GM12878 (cell line): Measurements from ENCODE around the gene CSF1. TPM values are rescaled to one million over a fixed set of nuclear protein-coding genes. Genes with fewer than 3 reads are reported as not detected.

ENCODE experiments used
- ATAC-seq: fragments of 200-7000 bp; cut with Tn5 transposase; 3 replicates; pipeline ENCODE4 v1.9.1; 2020; ENCODE audit warnings: mild to moderate bottlenecking, moderate library complexity
- BruUV-seq: library from RNA; stranded (reverse); fragments of 400-500 nt; replicated peaks from 2 replicates; lab custom pipeline; 2021; lab: Mats Ljungman, UMichigan
- CTCF ChIA-PET: fragments of 300-600 bp; sonication (Branson Sonifier 250); formaldehyde crosslinking; extraction: SDS; loops from one replicate; lab custom pipeline; 2021; ENCODE audit warnings: inconsistent platforms; lab: Yijun Ruan, JAX
- POLR2A ChIA-PET: fragments of 350-600 bp; formaldehyde crosslinking; extraction: SDS; loops from one replicate; lab custom pipeline; 2021; ENCODE audit warnings: inconsistent platforms; lab: Charles Lee
- RAD21 ChIA-PET: fragments of 300-600 bp; sonication (Branson Sonifier 250); formaldehyde crosslinking; loops from one replicate; lab custom pipeline; 2023; ENCODE audit warnings: antibody characterized with exemption; ENCODE audit not compliant: unreplicated experiment; lab: Charles Lee
- SMC1A ChIA-PET: fragments of 300-600 bp; sonication (Branson Sonifier 250); formaldehyde crosslinking; loops from one replicate; lab custom pipeline; 2023; ENCODE audit not compliant: unreplicated experiment, uncharacterized antibody; lab: Charles Lee
- DNase-seq: peaks from one replicate; pipeline ENCODE4 v3.0.0-alpha.2; 2011; ENCODE audit warnings: low read depth, low spot score
- FAIRE-seq: peaks from 3 replicates; lab custom pipeline; 2011; peaks lifted over from hg19 to GRCh38; lab: Jason Lieb, UNC
- H2AFZ ChIP-seq: 2 replicates; pipeline ENCODE4 v1.6.0; 2011; ENCODE audit warnings: low read depth, low read length, control low read depth; ENCODE audit not compliant: control insufficient read depth
- H3K27ac ChIP-seq: 2 replicates; pipeline ENCODE4 v1.5.1; 2011; ENCODE audit warnings: control low read depth; ENCODE audit not compliant: control insufficient read depth, insufficient read depth
- H3K27me3 ChIP-seq, 2 experiments: replicated peaks in 1 of 2; 2 replicates each; pipeline versions ENCODE4 v1.6.0 to v1.6.1; 2011; ENCODE audit warnings: low read length in 1 of 2; ENCODE audit not compliant: control insufficient read depth in 2 of 2, insufficient read depth in 2 of 2
- H3K36me3 ChIP-seq, 2 experiments: 2 replicates each; pipeline ENCODE4 v1.5.1; 2011; ENCODE audit warnings: low read length in 1 of 2; ENCODE audit not compliant: control insufficient read depth in 2 of 2, insufficient read depth in 2 of 2
- H3K4me1 ChIP-seq: 2 replicates; pipeline ENCODE4 v1.6.1; 2011; ENCODE audit warnings: mild to moderate bottlenecking, low read length, moderate library complexity, mixed read lengths; ENCODE audit not compliant: control insufficient read depth, insufficient read depth
- H3K4me2 ChIP-seq: 2 replicates; pipeline ENCODE4 v1.6.0; 2011; ENCODE audit warnings: control low read depth; ENCODE audit not compliant: control insufficient read depth, insufficient read depth
- H3K4me3 ChIP-seq: fragments of 200-600 bp; sonication (generic); 2 replicates; pipeline ENCODE4 v1.5.1; 2016
- H3K79me2 ChIP-seq: 2 replicates; pipeline ENCODE4 v1.6.0; 2011; ENCODE audit warnings: low read length; ENCODE audit not compliant: control insufficient read depth, insufficient read depth
- H3K9ac ChIP-seq: 2 replicates; pipeline ENCODE4 v1.8.0; 2011; ENCODE audit warnings: low read length, control low read depth, mixed read lengths; ENCODE audit not compliant: control insufficient read depth, insufficient read depth
- H3K9me3 ChIP-seq: replicated peaks from 3 replicates; pipeline ENCODE4 v1.5.1; 2011; ENCODE audit warnings: mild to moderate bottlenecking, low read length; ENCODE audit not compliant: control insufficient read depth, insufficient read depth
- H4K20me1 ChIP-seq: 2 replicates; pipeline ENCODE4 v1.6.0; 2011; ENCODE audit not compliant: control insufficient read depth, insufficient read depth
- PML ChIP-seq: IDR thresholded peaks from 2 replicates; pipeline ENCODE4 v1.6.1; 2012; ENCODE audit warnings: low read length, inconsistent platforms
- POLR2A ChIP-seq: IDR thresholded peaks from 2 replicates; pipeline ENCODE4 v1.6.1; 2011; ENCODE audit warnings: low read depth, mild to moderate bottlenecking, low read length
- RELA ChIP-seq: fragments of 450-650 bp; IDR thresholded peaks from 2 replicates; pipeline ENCODE4 v1.8.0; 2014; ENCODE audit warnings: borderline replicate concordance; ENCODE audit not compliant: partially characterized antibody
- TAF1 ChIP-seq: IDR thresholded peaks from 2 replicates; pipeline ENCODE4 v1.6.1; 2011; ENCODE audit warnings: mild to moderate bottlenecking, low read depth, low read length, borderline replicate concordance
- WGBS: methylation state at CpG from one replicate; pipeline ENCODE4 v1.1.6; 2016; ENCODE audit warnings: low lambda C conversion rate; ENCODE audit not compliant: insufficient replicate concordance, insufficient coverage; ENCODE audit errors: missing lambda C conversion rate; 5-methylcytosine and 5-hydroxymethylcytosine counted together
- in situ Hi-C: fragments of 300-500 bp; cut with MboI; formaldehyde crosslinking; loops from 9 replicates; pipeline ENCODE4 v1.14.3; 2018; ENCODE audit warnings: mixed read lengths
- intact Hi-C: fragments of 100-400 bp; cut with micrococcal nuclease; formaldehyde crosslinking; loops from one replicate; pipeline ENCODE4 v1.14.2; 2022; ENCODE audit not compliant: unreplicated experiment
- polyA plus RNA-seq, 11 experiments: library from polyadenylated mRNA; depleted of rRNA in 4 of 11; unstranded in 6 of 11; stranded (reverse) in 5 of 11; fragments of >200 nt; fragmentation: Nextera tagmentation in 4 of 11; fragmentation: Illumina TruSeq in 1 of 11; extraction: Ambion mirVana in 4 of 11; extraction: Trizol in 1 of 11; gene quantifications; 1 replicate in 1 of 11; 2 replicates in 10 of 11; pipeline versions ENCODE4 v1.2.1 to v1.2.3, GENCODE V29; 2011 to 2016; ENCODE audit warnings: inconsistent platforms in 2 of 11, missing spikeins in 2 of 11, low read depth in 1 of 11
- total RNA-seq, 4 experiments: library from RNA; depleted of rRNA in 3 of 4; stranded (reverse); fragments of >200 nt in 3 of 4; fragmentation: Illumina TruSeq in 1 of 4; extraction: Trizol in 1 of 4; gene quantifications; 2 replicates each; pipeline versions ENCODE4 v1.2.1 to v1.2.3, GENCODE V29; 2013 to 2021

Gene CSF1
- total and polyA plus RNA-seq, 10 of the 15 experiments (the other 5 are each of a cell fraction or from before 2014, with no cell fraction given), result 1.2 to 32.4 (median 13.0) TPM

DNA sequence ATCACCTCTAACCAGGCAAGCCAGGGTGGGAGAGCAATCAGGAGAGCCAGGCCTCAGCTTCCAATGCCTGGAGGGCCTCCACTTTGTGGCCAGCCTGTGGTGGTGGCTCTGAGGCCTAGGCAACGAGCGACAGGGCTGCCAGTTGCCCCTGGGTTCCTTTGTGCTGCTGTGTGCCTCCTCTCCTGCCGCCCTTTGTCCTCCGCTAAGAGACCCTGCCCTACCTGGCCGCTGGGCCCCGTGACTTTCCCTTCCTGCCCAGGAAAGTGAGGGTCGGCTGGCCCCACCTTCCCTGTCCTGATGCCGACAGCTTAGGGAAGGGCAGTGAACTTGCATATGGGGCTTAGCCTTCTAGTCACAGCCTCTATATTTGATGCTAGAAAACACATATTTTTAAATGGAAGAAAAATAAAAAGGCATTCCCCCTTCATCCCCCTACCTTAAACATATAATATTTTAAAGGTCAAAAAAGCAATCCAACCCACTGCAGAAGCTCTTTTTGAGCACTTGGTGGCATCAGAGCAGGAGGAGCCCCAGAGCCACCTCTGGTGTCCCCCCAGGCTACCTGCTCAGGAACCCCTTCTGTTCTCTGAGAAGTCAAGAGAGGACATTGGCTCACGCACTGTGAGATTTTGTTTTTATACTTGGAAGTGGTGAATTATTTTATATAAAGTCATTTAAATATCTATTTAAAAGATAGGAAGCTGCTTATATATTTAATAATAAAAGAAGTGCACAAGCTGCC is 19.8 kb downstream of the CSF1 start:
- H3K27ac ChIP-seq, result no peak overlapping the region
- DNase-seq, result no peak
- no peak overlapping the region for H2AFZ ChIP-seq
- WGBS, result 86% methylated on average over 9 of the region's 9 CpGs
- POLR2A ChIA-PET, result no interaction called here
- no peak for ATAC-seq
- H3K9ac ChIP-seq, result no peak overlapping the region
- H3K4me3 ChIP-seq, result no peak overlapping the region
- in situ Hi-C loops, result no loop called here
- CTCF ChIA-PET, result interaction anchor here (0.7 to 1.3 kb wide), 3 partner anchors 54 to 153 kb away, joined by 3 to 4 read pairs (median 4); partner anchors contain the start of gene AHCYL1
- H4K20me1 ChIP-seq, result no peaks in the 10 kb centered on the region
- H3K36me3 ChIP-seq, result peaks cover 2 to 6% of the 10 kb centered on the region in 2 experiments; a peak in 3 of 4 replicates
- no peaks in the 10 kb centered on the region for H3K4me1 ChIP-seq
- BruUV-seq, result no TSS peak
- SMC1A ChIA-PET, result no interaction called here
- TF ChIP-seq POLR2A (peak; percentile 43; the same call in 1 of the 2 replicates), RELA (no peak), TAF1 (no peak)
- H3K9me3 ChIP-seq, result no peaks in the 10 kb centered on the region
- intact Hi-C loops, result no loop called here
- no peaks in the 10 kb centered on the region for H3K79me2 ChIP-seq
- H3K4me2 ChIP-seq, result no peak overlapping the region
- FAIRE-seq, result no peak
- no peaks in the 10 kb centered on the region for H3K27me3 ChIP-seq
- RAD21 ChIA-PET, result interaction anchor here (0.8 kb wide), 1 partner anchor 140 kb away, joined by 3 read pairs; no protein-coding TSS in a partner anchor

DNA sequence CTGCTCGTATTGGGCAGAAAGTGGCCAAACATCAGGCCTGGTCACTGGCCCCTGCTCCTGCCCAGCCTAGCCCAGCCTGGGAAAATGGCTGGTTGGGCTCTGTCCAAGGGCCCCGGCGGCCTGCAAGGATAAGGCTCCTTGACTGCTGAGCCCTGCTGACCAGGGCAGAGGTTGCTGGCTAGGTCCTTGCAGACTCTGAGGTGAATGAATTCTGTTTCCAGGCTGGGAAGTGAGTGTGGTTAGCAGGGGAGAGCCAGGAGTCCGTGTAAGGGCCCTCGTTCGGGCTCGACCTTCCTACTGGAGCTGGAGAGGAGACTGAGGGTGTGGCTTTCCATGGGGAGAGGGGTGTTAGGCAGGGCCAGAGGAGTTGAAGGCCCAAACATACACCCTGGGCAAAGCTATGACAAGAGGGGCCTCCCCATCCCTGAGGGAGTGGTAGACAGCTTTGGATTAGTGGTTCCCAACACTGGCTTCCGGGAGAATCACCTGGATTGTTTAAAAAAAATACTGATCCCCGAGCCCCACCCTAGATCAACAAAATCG is 20.6 kb downstream of the CSF1 start:
- Histone ChIP-seq H3K4me2 (no peak overlapping the region), H3K27me3 (no peaks in the 10 kb centered on the region), H2AFZ (no peak overlapping the region), H4K20me1 (no peaks in the 10 kb centered on the region), H3K4me3 (no peak overlapping the region), H3K9ac (no peak overlapping the region), H3K36me3 (peaks cover under 1 to 2% of the 10 kb centered on the region in 2 experiments; a peak in 3 of 4 replicates), H3K4me1 (no peaks in the 10 kb centered on the region), H3K9me3 (no peaks in the 10 kb centered on the region; the same call in 2 of the 3 replicates), H3K79me2 (no peaks in the 10 kb centered on the region), H3K27ac (no peak overlapping the region)
- no TSS peak for BruUV-seq
- in situ Hi-C loops (no loop called here), intact Hi-C loops (no loop called here)
- DNase-seq (no peak), FAIRE-seq (no peak), ATAC-seq (peak; percentile 23; the same call in 1 of the 3 replicates)
- POLR2A ChIA-PET, result no interaction called here
- RAD21 ChIA-PET, result no interaction called here
- SMC1A ChIA-PET, result no interaction called here
- TF ChIP-seq POLR2A, result peak; percentile 39; the same call in 1 of the 2 replicates
- no peak for TF ChIP-seq PML
- CTCF ChIA-PET, result interaction anchor here (0.9 kb wide), 1 partner anchor 54 kb away, joined by 4 read pairs; the partner anchor contains the start of gene AHCYL1
- WGBS, result 43% methylated on average over 10 of the region's 10 CpGs
